ENCODE data around the gene EPHB3. TPM values are rescaled to one million over a fixed set of nuclear protein-coding genes. Genes with fewer than 3 reads are reported as not detected.

EPHB3 gene
- total and polyA plus RNA-seq, 2 donors (not counting 3 experiments of a cell fraction or from before 2014, with no cell fraction given) = 0.01 TPM; not detected in 1

DNA sequence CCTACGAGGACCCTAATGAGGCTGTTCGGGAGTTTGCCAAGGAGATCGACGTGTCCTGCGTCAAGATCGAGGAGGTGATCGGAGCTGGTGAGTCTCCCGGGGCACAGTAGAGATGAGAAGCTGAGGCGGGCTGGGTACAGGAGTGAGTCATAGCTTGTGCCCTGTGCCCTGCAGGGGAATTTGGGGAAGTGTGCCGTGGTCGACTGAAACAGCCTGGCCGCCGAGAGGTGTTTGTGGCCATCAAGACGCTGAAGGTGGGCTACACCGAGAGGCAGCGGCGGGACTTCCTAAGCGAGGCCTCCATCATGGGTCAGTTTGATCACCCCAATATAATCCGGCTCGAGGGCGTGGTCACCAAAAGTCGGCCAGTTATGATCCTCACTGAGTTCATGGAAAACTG is 17.9 kb downstream of the EPHB3 start:
- dilution Hi-C loops (cut with MboI; ENCODE audit: extremely low pct_ligation_motif_present, low sequenced_read_pairs) (no loop called here), intact Hi-C loops (cut with micrococcal nuclease) (no loop called here)
- Histone ChIP-seq H2AFZ (ENCODE audit: low read depth, low read length) (no peak overlapping the region), H3K4me3 (replicated peaks in 1 of 3; ENCODE audit: insufficient read depth in 1 of 3, low read depth in 1 of 3, low read length in 3 of 3) (no peak overlapping the region), H3K36me3 (ENCODE audit: control insufficient read depth in 2 of 2, extremely low read depth in 1 of 2, insufficient read depth in 2 of 2, low read length in 2 of 2) (no peaks in the 10 kb centered on the region), H4K20me1 (replicated peaks; ENCODE audit: control insufficient read depth, extremely low read depth, insufficient read depth, low read length) (no peaks in the 10 kb centered on the region), H3K4me2 (ENCODE audit: insufficient read depth, low read length) (no peak overlapping the region), H3K9me1 (replicated peaks; ENCODE audit: control insufficient read depth, extremely low read depth, insufficient read depth, low read length) (no peaks in the 10 kb centered on the region), H3K27me3 (ENCODE audit: control insufficient read depth in 2 of 2, insufficient read depth in 2 of 2, low read length in 2 of 2) (peaks cover 14 to 17% of the 10 kb centered on the region in 2 experiments), H3K4me1 (ENCODE audit: control insufficient read depth, extremely low read depth, insufficient read depth, low read length) (peaks cover 5% of the 10 kb centered on the region), H3K27ac (ENCODE audit: insufficient read depth, low read depth, low read length) (no peak overlapping the region), H3K79me2 (ENCODE audit: control insufficient read depth, insufficient read depth, low read length) (no peaks in the 10 kb centered on the region), H3K9ac (replicated peaks; ENCODE audit: extremely low read depth, insufficient read depth, low read length) (no peak overlapping the region), H3K9me3 (replicated peaks; ENCODE audit: control insufficient read depth, insufficient read depth, low read length) (no peaks in the 10 kb centered on the region)
- DNase-seq (ENCODE audit: low read depth, low spot score) = no peak
- BruUV-seq (replicated peaks) = no TSS peak
- ChIA-PET POLR2A (no interaction called here), CTCF (interaction anchor here (0.9 to 1.5 kb wide), 2 partner anchors 18 to 147 kb away, joined by 3 to 10 read pairs; partner anchors contain the start of gene EPHB3)
- TF ChIP-seq, protein P1, sequence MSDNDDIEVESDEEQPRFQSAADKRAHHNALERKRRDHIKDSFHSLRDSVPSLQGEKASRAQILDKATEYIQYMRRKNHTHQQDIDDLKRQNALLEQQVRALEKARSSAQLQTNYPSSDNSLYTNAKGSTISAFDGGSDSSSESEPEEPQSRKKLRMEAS (IDR thresholded peaks at IDR 0.05; ENCODE audit: insufficient read depth, insufficient read length) = no peak
- TF ChIP-seq FOS (IDR thresholded peaks at IDR 0.05; ENCODE audit: borderline replicate concordance, insufficient read depth, low read length) (no peak), GATA2 (IDR thresholded peaks at IDR 0.05; ENCODE audit: insufficient read depth, insufficient read length, low read depth, low read length) (no peak)
- no peak for FAIRE-seq

DNA sequence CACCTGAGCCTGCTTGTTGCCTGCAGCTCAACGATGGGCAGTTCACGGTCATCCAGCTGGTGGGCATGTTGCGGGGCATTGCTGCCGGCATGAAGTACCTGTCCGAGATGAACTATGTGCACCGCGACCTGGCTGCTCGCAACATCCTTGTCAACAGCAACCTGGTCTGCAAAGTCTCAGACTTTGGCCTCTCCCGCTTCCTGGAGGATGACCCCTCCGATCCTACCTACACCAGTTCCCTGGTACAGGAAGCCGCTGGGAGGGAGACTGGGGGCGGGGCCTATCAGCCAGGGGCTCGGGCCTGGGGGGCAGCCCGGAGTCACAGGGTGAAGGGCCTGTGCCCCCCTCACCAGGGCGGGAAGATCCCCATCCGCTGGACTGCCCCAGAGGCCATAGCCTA is 18.8 kb downstream of the EPHB3 start:
- H3K4me2 ChIP-seq (ENCODE audit: insufficient read depth, low read length) = no peak overlapping the region
- H3K9me1 ChIP-seq (replicated peaks; ENCODE audit: control insufficient read depth, extremely low read depth, insufficient read depth, low read length) = no peaks in the 10 kb centered on the region
- FAIRE-seq = no peak
- no peak overlapping the region for H3K27ac ChIP-seq (ENCODE audit: insufficient read depth, low read depth, low read length)
- POLR2A ChIA-PET = no interaction called here
- no peak overlapping the region for H3K9ac ChIP-seq (replicated peaks; ENCODE audit: extremely low read depth, insufficient read depth, low read length)
- no peak overlapping the region for H2AFZ ChIP-seq (ENCODE audit: low read depth, low read length)
- TF ChIP-seq FOS (IDR thresholded peaks at IDR 0.05; ENCODE audit: borderline replicate concordance, insufficient read depth, low read length) = no peak
- no peak for TF ChIP-seq POLR2AphosphoS5 (IDR thresholded peaks at IDR 0.05; ENCODE audit: insufficient read depth, low read depth, low read length)
- TF ChIP-seq MYC (IDR thresholded peaks at IDR 0.05; ENCODE audit: low read depth, low read length) = no peak
- no peak for TF ChIP-seq EZH2 (IDR thresholded peaks at IDR 0.05; ENCODE audit: borderline replicate concordance, low read depth, low read length, severe bottlenecking)
- H3K4me1 ChIP-seq (ENCODE audit: control insufficient read depth, extremely low read depth, insufficient read depth, low read length) = peaks cover 5% of the 10 kb centered on the region
- DNase-seq (ENCODE audit: low read depth, low spot score) = no peak
- H3K9me3 ChIP-seq (replicated peaks; ENCODE audit: control insufficient read depth, insufficient read depth, low read length) = no peaks in the 10 kb centered on the region
- BruUV-seq (replicated peaks) = no TSS peak
- peaks cover 18 to 22% of the 10 kb centered on the region in 2 experiments for H3K27me3 ChIP-seq (ENCODE audit: control insufficient read depth in 2 of 2, insufficient read depth in 2 of 2, low read length in 2 of 2)
- H3K36me3 ChIP-seq (ENCODE audit: control insufficient read depth in 2 of 2, extremely low read depth in 1 of 2, insufficient read depth in 2 of 2, low read length in 2 of 2) = no peaks in the 10 kb centered on the region
- dilution Hi-C loops (cut with MboI; ENCODE audit: extremely low pct_ligation_motif_present, low sequenced_read_pairs) (no loop called here), intact Hi-C loops (cut with micrococcal nuclease) (loop anchor here (5.0 kb wide), 1 partner anchor 132 kb away; the partner anchor contains the start of gene MAGEF1)
- H3K79me2 ChIP-seq (ENCODE audit: control insufficient read depth, insufficient read depth, low read length) = no peaks in the 10 kb centered on the region
- H4K20me1 ChIP-seq (replicated peaks; ENCODE audit: control insufficient read depth, extremely low read depth, insufficient read depth, low read length) = no peaks in the 10 kb centered on the region
- CTCF ChIA-PET = interaction anchor here (0.9 kb wide), 1 partner anchor 147 kb away, joined by 3 read pairs; no protein-coding TSS in a partner anchor
- no peak overlapping the region for H3K4me3 ChIP-seq (replicated peaks in 1 of 3; ENCODE audit: insufficient read depth in 1 of 3, low read depth in 1 of 3, low read length in 3 of 3)

Data from endothelial cell of umbilical vein (primary cell).